Measurements from ENCODE around the gene MLF1.

- TF ChIP-seq POLR2AphosphoS5 (IDR thresholded peaks at IDR 0.05) (no peak), CTCF (IDR thresholded peaks at IDR 0.05) (no peak)
Observed at GRCh38 chr3:158631981-158632380, 61.0 kb downstream of the MLF1 start.
